Hepatocyte (in vitro differentiated cells): ENCODE data around the gene PNMA5.
"Not testable (repeated sequence)": the region's sequence is repeated elsewhere in the genome, so short reads cannot be mapped to it uniquely, and the experiment has no call there.

Experiments used
- CTCF ChIP-seq: fragments of 200-600 bp; sonication (generic); IDR thresholded peaks from 2 replicates; pipeline ENCODE4 v1.5.1; 2016; ENCODE audit warnings: antibody characterized with exemption, mild to moderate bottlenecking; ENCODE audit not compliant: poor library complexity
- EZH2phosphoT487 ChIP-seq: fragments of 200-600 bp; sonication (generic); IDR thresholded peaks from one replicate; pipeline ENCODE4 v1.6.1; 2018; ENCODE audit warnings: antibody characterized with exemption, mild to moderate bottlenecking, low read depth, moderate library complexity; ENCODE audit not compliant: unreplicated experiment, severe bottlenecking

- not testable (repeated sequence) for TF ChIP-seq CTCF, EZH2phosphoT487
Measured at GRCh38 chrX:153026501-153026900, 32.6 kb upstream of the PNMA5 start.
